Measurements from ENCODE around the gene CCDC107.

Gene CCDC107

GRCh38 chr9:35682520-35683315 lies 24.6 kb downstream of the CCDC107 start:
- no peak for DNase-seq (ENCODE audit: low spot score)

GRCh38 chr9:35683323-35683722 lies 25.2 kb downstream of the CCDC107 start:
- no peak for DNase-seq (ENCODE audit: low spot score)

- DNase-seq (ENCODE audit: low spot score), result no peak
Measured at GRCh38 chr9:35684921-35685320, 26.8 kb downstream of the CCDC107 start.

GRCh38 chr9:35685506-35685905 lies 27.4 kb downstream of the CCDC107 start:
- no peak for DNase-seq (ENCODE audit: low spot score)

GRCh38 chr9:35686222-35687203 lies 28.4 kb downstream of the CCDC107 start:
- peak; percentile 32 for DNase-seq (ENCODE audit: low spot score)

- DNase-seq (ENCODE audit: low spot score), result no peak
Measured at GRCh38 chr9:35687306-35687705, 29.2 kb downstream of the CCDC107 start.

GRCh38 chr9:35687972-35688557 lies 30.0 kb downstream of the CCDC107 start:
- DNase-seq (ENCODE audit: low spot score), result no peak

GRCh38 chr9:35688558-35689541 lies 30.8 kb downstream of the CCDC107 start:
- DNase-seq (ENCODE audit: low spot score), result no peak

- no peak for DNase-seq (ENCODE audit: low spot score)
Measured at GRCh38 chr9:35689542-35690293, 31.6 kb downstream of the CCDC107 start, which contains the start of gene TPM2. TPM2 (minus strand) TSS chr9:35689925; CDS start chr9:35689817, 108 bp downstream.

GRCh38 chr9:35690294-35690613 lies 32.2 kb downstream of the CCDC107 start:
- DNase-seq (ENCODE audit: low spot score), result no peak

- peak; percentile 52 for DNase-seq (ENCODE audit: low spot score)
Measured at GRCh38 chr9:35690614-35691333, 32.7 kb downstream of the CCDC107 start.

- DNase-seq (ENCODE audit: low spot score), result peak; percentile 29
Measured at GRCh38 chr9:35691334-35691650, 33.2 kb downstream of the CCDC107 start.

GRCh38 chr9:35691757-35692301 lies 33.7 kb downstream of the CCDC107 start:
- no peak for DNase-seq (ENCODE audit: low spot score)

GRCh38 chr9:35695943-35696401 lies 37.9 kb downstream of the CCDC107 start:
- DNase-seq (ENCODE audit: low spot score), result no peak

GRCh38 chr9:35696520-35697215 lies 38.6 kb downstream of the CCDC107 start:
- peak; percentile 54 for DNase-seq (ENCODE audit: low spot score)

GRCh38 chr9:35697486-35697885 lies 39.4 kb downstream of the CCDC107 start:
- no peak for DNase-seq (ENCODE audit: low spot score)

GRCh38 chr9:35698231-35698630 lies 40.1 kb downstream of the CCDC107 start:
- DNase-seq (ENCODE audit: low spot score), result no peak

- DNase-seq (ENCODE audit: low spot score), result no peak
Measured at GRCh38 chr9:35700031-35700430, 41.9 kb downstream of the CCDC107 start.

GRCh38 chr9:35700942-35701341 lies 42.9 kb downstream of the CCDC107 start:
- no peak for DNase-seq (ENCODE audit: low spot score)

Data from SK-N-DZ (cell line).